Hematopoietic multipotent progenitor cell treated with erythropoietin and hydrocortisone succinate and interleukin-3 and kit ligand, for 4 days (in vitro differentiated cells): ENCODE results near the gene CD300LD.
"Not testable (repeated sequence)": the region's sequence is repeated elsewhere in the genome, so short reads cannot be mapped to it uniquely, and the experiment has no call there.

Experiments used
- DNase-seq: peaks from one replicate; pipeline ENCODE4 v3.0.0-alpha.2; 2015

Gene CD300LD

GRCh38 chr17:74605361-74605760, 13.3 kb upstream of the CD300LD start:
- no peak for DNase-seq

- DNase-seq = no peak
Observed at GRCh38 chr17:74604761-74605160, 12.7 kb upstream of the CD300LD start.

- no peak for DNase-seq
Observed at GRCh38 chr17:74604200-74604599, 12.1 kb upstream of the CD300LD start.

GRCh38 chr17:74603746-74604145, 11.7 kb upstream of the CD300LD start:
- DNase-seq = no peak

GRCh38 chr17:74603037-74603635, 11.1 kb upstream of the CD300LD start:
- DNase-seq = no peak

- DNase-seq = peak; percentile 73
Observed at GRCh38 chr17:74601944-74602572, 10.0 kb upstream of the CD300LD start.

GRCh38 chr17:74599448-74599939, 7.4 kb upstream of the CD300LD start:
- peak; percentile 73 for DNase-seq

- peak; percentile 29 for DNase-seq
Observed at GRCh38 chr17:74599023-74599399, 6.9 kb upstream of the CD300LD start.

GRCh38 chr17:74598346-74599022, 6.4 kb upstream of the CD300LD start:
- no peak for DNase-seq

- no peak for DNase-seq
Observed at GRCh38 chr17:74597069-74597790, 5.1 kb upstream of the CD300LD start.

- no peak for DNase-seq
Observed at GRCh38 chr17:74595037-74595750, 3.1 kb upstream of the CD300LD start.

GRCh38 chr17:74591503-74591902, 580 bp downstream of the CD300LD start:
- DNase-seq = no peak

- no peak for DNase-seq
Observed at GRCh38 chr17:74585711-74586110, 6.4 kb downstream of the CD300LD start.

GRCh38 chr17:74584292-74585060, 7.6 kb downstream of the CD300LD start:
- DNase-seq = no peak

GRCh38 chr17:74582633-74583032, 9.4 kb downstream of the CD300LD start:
- no peak for DNase-seq

GRCh38 chr17:74579900-74580299, 12.2 kb downstream of the CD300LD start:
- DNase-seq = no peak

GRCh38 chr17:74578979-74579378, 13.1 kb downstream of the CD300LD start:
- DNase-seq = no peak

GRCh38 chr17:74574489-74575142, 17.5 kb downstream of the CD300LD start:
- DNase-seq = no peak

- not testable (repeated sequence) for DNase-seq
Observed at GRCh38 chr17:74573635-74574034, 18.4 kb downstream of the CD300LD start.

- DNase-seq = no peak
Observed at GRCh38 chr17:74573169-74573568, 18.9 kb downstream of the CD300LD start.

- no peak for DNase-seq
Observed at GRCh38 chr17:74571621-74572270, 20.3 kb downstream of the CD300LD start.
